Memory B cell (primary cell): ENCODE measurements around the gene CTU2.

Source experiments
- ATAC-seq: fragments of 150-1000 bp; cut with Tn5 transposase; 2 replicates; pipeline ENCODE4 v1.10.0; 2021; ENCODE audit warnings: low read depth, mild to moderate bottlenecking, moderate library complexity
- DNase-seq, 2 donors: peaks; one replicate each; pipeline ENCODE4 v3.0.0; 2022; ENCODE audit warnings: low spot score in 2 of 2
- H3K27ac Mint-ChIP-seq: one replicate; pipeline ENCODE4 v1.8.0; 2022; ENCODE audit warnings: mild to moderate bottlenecking, moderate library complexity, mixed read lengths
- H3K27me3 Mint-ChIP-seq: one replicate; pipeline ENCODE4 v1.8.0; 2022; ENCODE audit warnings: mixed read lengths
- H3K36me3 Mint-ChIP-seq: one replicate; pipeline ENCODE4 v1.8.0; 2022; ENCODE audit warnings: mild to moderate bottlenecking, mixed read lengths
- H3K4me1 Mint-ChIP-seq: one replicate; pipeline ENCODE4 v1.8.0; 2022; ENCODE audit warnings: mixed read lengths
- H3K4me3 Mint-ChIP-seq: one replicate; pipeline ENCODE4 v1.8.0; 2022; ENCODE audit warnings: mild to moderate bottlenecking, moderate library complexity, mixed read lengths
- H3K9me3 Mint-ChIP-seq: one replicate; pipeline ENCODE4 v1.8.0; 2022; ENCODE audit warnings: mixed read lengths

The CTU2 gene

GRCh38 chr16:88753191-88753590, 46.9 kb downstream of the CTU2 start:
- Mint-ChIP-seq H3K4me1 (peaks cover 6% of the 10 kb centered on the region), H3K4me3 (no peak overlapping the region), H3K27ac (no peak overlapping the region), H3K27me3 (no peaks in the 10 kb centered on the region), H3K36me3 (no peaks in the 10 kb centered on the region), H3K9me3 (no peaks in the 10 kb centered on the region)
- ATAC-seq (no peak), DNase-seq (no peak)

- Mint-ChIP-seq H3K4me1 (peaks cover 9% of the 10 kb centered on the region), H3K27me3 (no peaks in the 10 kb centered on the region), H3K36me3 (peaks cover under 1% of the 10 kb centered on the region), H3K27ac (no peak overlapping the region), H3K9me3 (no peaks in the 10 kb centered on the region), H3K4me3 (no peak overlapping the region)
- no peak for DNase-seq
- ATAC-seq, result no peak
These were observed 47.3 kb downstream of the CTU2 start for GRCh38 chr16:88753602-88754001.

- no peaks in the 10 kb centered on the region for H3K27me3 Mint-ChIP-seq
- H3K4me3 Mint-ChIP-seq, result no peak overlapping the region
- no peak overlapping the region for H3K27ac Mint-ChIP-seq
- no peak for ATAC-seq
- H3K9me3 Mint-ChIP-seq, result no peaks in the 10 kb centered on the region
- H3K4me1 Mint-ChIP-seq, result peaks cover 11% of the 10 kb centered on the region
- peaks cover 4% of the 10 kb centered on the region for H3K36me3 Mint-ChIP-seq
- DNase-seq, result no peak
These were observed 48.0 kb downstream of the CTU2 start for GRCh38 chr16:88754109-88754911.

- Mint-ChIP-seq H3K9me3 (no peaks in the 10 kb centered on the region), H3K36me3 (peaks cover 4% of the 10 kb centered on the region), H3K4me1 (peaks cover 14% of the 10 kb centered on the region), H3K27ac (no peak overlapping the region), H3K27me3 (no peaks in the 10 kb centered on the region), H3K4me3 (no peak overlapping the region)
- no peak for DNase-seq
- peak; percentile 42 for ATAC-seq
These were observed 48.8 kb downstream of the CTU2 start for GRCh38 chr16:88754912-88755744.

- H3K4me3 Mint-ChIP-seq, result no peak overlapping the region
- H3K9me3 Mint-ChIP-seq, result no peaks in the 10 kb centered on the region
- DNase-seq (no peak), ATAC-seq (no peak)
- H3K36me3 Mint-ChIP-seq, result peaks cover 4% of the 10 kb centered on the region
- H3K27ac Mint-ChIP-seq, result no peak overlapping the region
- H3K27me3 Mint-ChIP-seq, result no peaks in the 10 kb centered on the region
- H3K4me1 Mint-ChIP-seq, result peaks cover 14% of the 10 kb centered on the region
These were observed 49.6 kb downstream of the CTU2 start for GRCh38 chr16:88755745-88756443.

- ATAC-seq, result no peak
- Mint-ChIP-seq H3K4me1 (peaks cover 14% of the 10 kb centered on the region), H3K9me3 (no peaks in the 10 kb centered on the region), H3K4me3 (no peak overlapping the region), H3K36me3 (peaks cover 4% of the 10 kb centered on the region), H3K27ac (peak overlapping the region; percentile 35), H3K27me3 (no peaks in the 10 kb centered on the region)
- DNase-seq, result no peak
These were observed 52.1 kb downstream of the CTU2 start for GRCh38 chr16:88758227-88758943.

- Mint-ChIP-seq H3K9me3 (no peaks in the 10 kb centered on the region), H3K27ac (peak overlapping the region; percentile 35), H3K4me1 (peaks cover 16% of the 10 kb centered on the region), H3K4me3 (no peak overlapping the region), H3K36me3 (peaks cover 6% of the 10 kb centered on the region), H3K27me3 (no peaks in the 10 kb centered on the region)
- no peak for DNase-seq
- no peak for ATAC-seq
These were observed 52.6 kb downstream of the CTU2 start for GRCh38 chr16:88758944-88759244.

GRCh38 chr16:88759245-88759975, 53.1 kb downstream of the CTU2 start:
- Mint-ChIP-seq H3K9me3 (no peaks in the 10 kb centered on the region), H3K4me1 (peaks cover 16% of the 10 kb centered on the region), H3K27me3 (no peaks in the 10 kb centered on the region), H3K4me3 (peak overlapping the region; percentile 11), H3K27ac (peak overlapping the region; percentile 61), H3K36me3 (peaks cover 6% of the 10 kb centered on the region)
- DNase-seq, result no peak
- ATAC-seq, result peak; percentile 55

GRCh38 chr16:88759976-88760350, 53.7 kb downstream of the CTU2 start:
- Mint-ChIP-seq H3K27ac (no peak overlapping the region), H3K4me3 (no peak overlapping the region), H3K27me3 (no peaks in the 10 kb centered on the region), H3K4me1 (peaks cover 16% of the 10 kb centered on the region), H3K36me3 (peaks cover 6% of the 10 kb centered on the region), H3K9me3 (no peaks in the 10 kb centered on the region)
- DNase-seq (no peak), ATAC-seq (no peak)

- ATAC-seq (no peak), DNase-seq (no peak)
- H3K36me3 Mint-ChIP-seq, result peaks cover 6% of the 10 kb centered on the region
- H3K9me3 Mint-ChIP-seq, result no peaks in the 10 kb centered on the region
- H3K4me1 Mint-ChIP-seq, result peaks cover 16% of the 10 kb centered on the region
- no peaks in the 10 kb centered on the region for H3K27me3 Mint-ChIP-seq
- no peak overlapping the region for H3K27ac Mint-ChIP-seq
- H3K4me3 Mint-ChIP-seq, result no peak overlapping the region
These were observed 54.3 kb downstream of the CTU2 start for GRCh38 chr16:88760424-88761142.

GRCh38 chr16:88761143-88761534, 54.8 kb downstream of the CTU2 start:
- H3K4me1 Mint-ChIP-seq, result peaks cover 18% of the 10 kb centered on the region
- no peak for ATAC-seq
- peaks cover 6% of the 10 kb centered on the region for H3K36me3 Mint-ChIP-seq
- H3K27ac Mint-ChIP-seq, result no peak overlapping the region
- H3K27me3 Mint-ChIP-seq, result no peaks in the 10 kb centered on the region
- no peak for DNase-seq
- no peak overlapping the region for H3K4me3 Mint-ChIP-seq
- no peaks in the 10 kb centered on the region for H3K9me3 Mint-ChIP-seq

- ATAC-seq (no peak), DNase-seq (no peak)
- no peak overlapping the region for H3K27ac Mint-ChIP-seq
- H3K9me3 Mint-ChIP-seq, result no peaks in the 10 kb centered on the region
- peaks cover 19% of the 10 kb centered on the region for H3K4me1 Mint-ChIP-seq
- peaks cover 6% of the 10 kb centered on the region for H3K36me3 Mint-ChIP-seq
- no peaks in the 10 kb centered on the region for H3K27me3 Mint-ChIP-seq
- H3K4me3 Mint-ChIP-seq, result no peak overlapping the region
These were observed 55.5 kb downstream of the CTU2 start for GRCh38 chr16:88761830-88762229.
